CD8-positive, alpha-beta memory T cell (primary cell): ENCODE measurements around the gene GSTA4. TPM values are rescaled to one million over a fixed set of nuclear protein-coding genes. Genes with fewer than 3 reads are reported as not detected.
A peak's percentile ranks its signal among the peaks of the same experiment; 100 is the strongest.

Experiments used
- CTCF ChIA-PET: fragments of 350-600 bp; sonication (Branson Sonifier 250); formaldehyde crosslinking; loops from one replicate; lab custom pipeline; 2021; ENCODE audit warnings: antibody characterized with exemption; lab: Charles Lee
- POLR2A ChIA-PET: fragments of 350-600 bp; sonication (Branson Sonifier 250); formaldehyde crosslinking; loops from one replicate; lab custom pipeline; 2021; ENCODE audit warnings: antibody characterized with exemption; lab: Charles Lee
- DNase-seq, 5 donors: peaks; one replicate each; pipeline versions ENCODE4 v3.0.0 to v3.0.0-alpha.2; 2020 to 2022; ENCODE audit warnings: mixed read lengths in 1 of 5
- H3K27ac ChIP-seq: one replicate; pipeline ENCODE4 v1.7.0; 2013; ENCODE audit warnings: low read depth, mild to moderate bottlenecking, low read length, moderate library complexity
- H3K27me3 ChIP-seq: 2 replicates; pipeline ENCODE4 v1.7.0; 2013; ENCODE audit warnings: low read length, mild to moderate bottlenecking; ENCODE audit not compliant: insufficient read depth, poor library complexity, severe bottlenecking
- H3K36me3 ChIP-seq: 2 replicates; pipeline ENCODE4 v1.7.0; 2013; ENCODE audit warnings: mild to moderate bottlenecking, low read length, moderate library complexity; ENCODE audit not compliant: insufficient read depth
- H3K4me1 ChIP-seq: 2 replicates; pipeline ENCODE4 v1.7.0; 2013; ENCODE audit warnings: mild to moderate bottlenecking, low read length, moderate library complexity; ENCODE audit not compliant: insufficient read depth
- H3K4me3 ChIP-seq: 2 replicates; pipeline ENCODE4 v1.7.0; 2013; ENCODE audit warnings: mild to moderate bottlenecking, low read length
- H3K9me3 ChIP-seq: 2 replicates; pipeline ENCODE4 v1.7.0; 2013; ENCODE audit warnings: mild to moderate bottlenecking, low read length
- H3K27ac Mint-ChIP-seq, 8 donors: one replicate each; pipeline ENCODE4 v1.8.0; 2020 to 2021; ENCODE audit warnings: mixed read lengths in 8 of 8, mild to moderate bottlenecking in 6 of 8, inconsistent platforms in 3 of 8, moderate library complexity in 3 of 8
- H3K27me3 Mint-ChIP-seq, 2 donors: one replicate each; pipeline ENCODE4 v1.8.0; 2020 to 2021; ENCODE audit warnings: mixed read lengths in 2 of 2, mild to moderate bottlenecking in 1 of 2, moderate library complexity in 1 of 2
- H3K36me3 Mint-ChIP-seq, 3 donors: one replicate each; pipeline ENCODE4 v1.8.0; 2020 to 2021; ENCODE audit warnings: mixed read lengths in 3 of 3, inconsistent platforms in 1 of 3, mild to moderate bottlenecking in 1 of 3
- H3K4me1 Mint-ChIP-seq, 3 donors: one replicate each; pipeline ENCODE4 v1.8.0; 2020 to 2021; ENCODE audit warnings: mixed read lengths in 3 of 3, inconsistent platforms in 1 of 3, mild to moderate bottlenecking in 1 of 3
- H3K4me3 Mint-ChIP-seq, 7 donors: one replicate each; pipeline ENCODE4 v1.8.0; 2020 to 2021; ENCODE audit warnings: mixed read lengths in 7 of 7, mild to moderate bottlenecking in 6 of 7, moderate library complexity in 4 of 7, inconsistent platforms in 2 of 7
- H3K9me3 Mint-ChIP-seq, 5 donors: one replicate each; pipeline ENCODE4 v1.8.0; 2020 to 2022; ENCODE audit warnings: mixed read lengths in 5 of 5, mild to moderate bottlenecking in 3 of 5, moderate library complexity in 2 of 5, inconsistent platforms in 1 of 5
- polyA plus RNA-seq: library from polyadenylated mRNA; unstranded; fragments of 300-500 nt; fragmentation: Illumina TruSeq; gene quantifications from one replicate; pipeline ENCODE4 v1.2.3, GENCODE V29; 2021
- total RNA-seq, 2 experiments: library from RNA; stranded (reverse); gene quantifications; one replicate each; pipeline ENCODE4 v1.2.3, GENCODE V29; 2021

GSTA4 gene
- total and polyA plus RNA-seq, 3 experiments from 2014 or later = 4.6 to 4.9 (median 4.9) TPM

DNA sequence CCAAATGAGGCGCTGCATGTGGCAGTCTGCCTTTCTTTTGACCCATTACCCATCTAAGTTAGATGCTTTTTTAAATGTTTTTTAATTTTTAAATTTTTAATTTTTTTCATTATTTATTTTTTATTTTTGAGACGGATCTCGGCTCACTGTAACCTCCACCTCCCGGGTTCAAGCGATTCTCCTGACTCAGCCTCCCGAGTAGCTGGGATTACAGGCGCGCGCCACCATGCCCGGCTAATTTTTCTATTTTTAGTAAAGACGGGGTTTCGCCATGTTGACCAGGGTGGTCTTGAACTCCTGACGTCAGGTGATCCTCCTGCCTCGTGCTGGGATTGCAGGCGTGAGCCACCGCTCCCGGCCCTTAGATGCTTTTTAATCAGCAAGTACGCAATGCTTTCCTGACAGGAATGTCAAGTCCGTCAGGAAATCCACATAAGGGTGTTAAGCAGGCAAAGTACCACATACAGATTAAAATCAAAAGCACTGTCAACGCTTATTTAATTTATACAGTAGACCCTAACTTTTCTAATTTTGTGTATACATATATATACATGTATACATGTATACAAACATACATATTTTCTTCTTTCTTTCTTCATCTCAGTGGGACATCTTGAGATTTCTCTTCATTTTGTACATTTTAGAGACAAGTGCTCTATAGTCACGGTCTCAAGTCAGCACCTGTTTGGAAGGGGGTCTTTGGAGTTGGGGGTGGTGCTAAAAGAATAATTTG lies 995 bp upstream of the GSTA4 start:
- DNase-seq = peak in 4 of 5 donors; percentile 6 to 54 (median 28)
- no peaks in the 10 kb centered on the region for H3K27me3 ChIP-seq
- no peak overlapping the region for H3K27ac ChIP-seq
- H3K4me3 Mint-ChIP-seq = peak overlapping the region; percentile 88 to 96 (median 91)
- H3K9me3 Mint-ChIP-seq = peaks cover 0 to 6% (median 5%) of the 10 kb centered on the region in 5 donors
- H3K27me3 Mint-ChIP-seq = peaks cover 4 to 13% of the 10 kb centered on the region in 2 donors
- H3K36me3 ChIP-seq = no peaks in the 10 kb centered on the region
- H3K9me3 ChIP-seq = no peaks in the 10 kb centered on the region
- H3K27ac Mint-ChIP-seq = peak overlapping the region; percentile 81 to 100 (median 98)
- H3K4me1 Mint-ChIP-seq = peaks cover 18 to 34% (median 27%) of the 10 kb centered on the region in 3 donors
- ChIA-PET POLR2A (interaction anchor here (1.0 to 2.2 kb wide), 2 partner anchors 12 to 69 kb away, joined by 3 to 13 read pairs; partner anchors contain the start of gene FBXO9), CTCF (interaction anchor here (0.8 to 2.8 kb wide), 9 partner anchors 11 to 549 kb away, joined by 3 to 32 read pairs (median 4); partner anchors contain the start of genes FBXO9 and GCLC)
- peaks cover 9% of the 10 kb centered on the region for H3K4me1 ChIP-seq
- H3K4me3 ChIP-seq = peak overlapping the region; percentile 79
- H3K36me3 Mint-ChIP-seq = peaks cover 0 to 10% (median 0%) of the 10 kb centered on the region in 3 donors

DNA sequence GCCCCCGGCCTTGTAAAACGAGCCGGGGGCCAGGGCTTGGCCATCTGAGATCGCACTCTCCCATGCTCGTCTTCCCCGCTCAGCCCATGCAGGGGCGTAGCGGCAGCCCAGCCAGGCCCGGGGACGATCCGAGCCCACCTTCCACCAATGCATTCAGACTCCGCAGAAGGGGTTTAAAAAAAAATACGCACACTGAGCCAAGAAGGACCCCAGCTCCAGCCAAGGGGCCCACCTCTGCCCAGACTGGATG lies 320 bp downstream of the GSTA4 start:
- Histone ChIP-seq H3K27me3 (no peaks in the 10 kb centered on the region), H3K27ac (peak overlapping the region; percentile 92), H3K4me3 (peak overlapping the region; percentile 79), H3K4me1 (peaks cover 9% of the 10 kb centered on the region), H3K36me3 (no peaks in the 10 kb centered on the region), H3K9me3 (no peaks in the 10 kb centered on the region)
- H3K9me3 Mint-ChIP-seq = peaks cover 0 to 6% (median 5%) of the 10 kb centered on the region in 5 donors
- ChIA-PET CTCF (interaction anchor here (0.9 to 2.8 kb wide), 6 partner anchors 9 to 710 kb away, joined by 3 to 32 read pairs (median 4); partner anchors contain the start of genes FBXO9 and MCM3), POLR2A (interaction anchor here (0.6 to 2.2 kb wide), 3 partner anchors 11 to 320 kb away, joined by 3 to 13 read pairs (median 6); partner anchors contain the start of gene FBXO9)
- peaks cover 0 to 10% (median 0%) of the 10 kb centered on the region in 3 donors for H3K36me3 Mint-ChIP-seq
- H3K4me1 Mint-ChIP-seq = peaks cover 16 to 28% (median 27%) of the 10 kb centered on the region in 3 donors
- DNase-seq = peak in 1 of 5 donors; percentile 52
- H3K27me3 Mint-ChIP-seq = peaks cover 10 to 14% of the 10 kb centered on the region in 2 donors
- H3K27ac Mint-ChIP-seq = peak overlapping the region; percentile 96 to 100 (median 99)
- peak overlapping the region; percentile 88 to 96 (median 91) for H3K4me3 Mint-ChIP-seq

GRCh38 chr6:52994031-52994838 lies 849 bp downstream of the GSTA4 start:
- Histone ChIP-seq H3K4me1 (peaks cover 9% of the 10 kb centered on the region), H3K27me3 (no peaks in the 10 kb centered on the region), H3K9me3 (no peaks in the 10 kb centered on the region), H3K27ac (peak overlapping the region; percentile 92), H3K36me3 (no peaks in the 10 kb centered on the region), H3K4me3 (peak overlapping the region; percentile 79)
- peak in 1 of 5 donors; percentile 7 for DNase-seq
- ChIA-PET POLR2A (interaction anchor here (0.6 to 2.2 kb wide), 2 partner anchors 10 to 319 kb away, joined by 6 to 13 read pairs; no protein-coding TSS in a partner anchor), CTCF (interaction anchor here (0.6 to 2.8 kb wide), 5 partner anchors 9 to 709 kb away, joined by 3 to 32 read pairs (median 5); partner anchors contain the start of genes FBXO9 and MCM3)
- Mint-ChIP-seq H3K9me3 (peaks cover 0 to 6% (median 5%) of the 10 kb centered on the region in 5 donors), H3K27me3 (peaks cover 10 to 18% of the 10 kb centered on the region in 2 donors), H3K27ac (peak overlapping the region in 7 of 8 donors; percentile 58 to 100 (median 96)), H3K4me3 (peak overlapping the region; percentile 88 to 96 (median 91)), H3K36me3 (peaks cover 0 to 10% (median 0%) of the 10 kb centered on the region in 3 donors), H3K4me1 (peaks cover 17 to 28% (median 27%) of the 10 kb centered on the region in 3 donors)

- Histone ChIP-seq H3K36me3 (no peaks in the 10 kb centered on the region), H3K4me1 (peaks cover 9% of the 10 kb centered on the region), H3K4me3 (no peak overlapping the region), H3K9me3 (no peaks in the 10 kb centered on the region), H3K27ac (no peak overlapping the region), H3K27me3 (no peaks in the 10 kb centered on the region)
- H3K27me3 Mint-ChIP-seq = peaks cover 10 to 20% of the 10 kb centered on the region in 2 donors
- H3K36me3 Mint-ChIP-seq = peaks cover 0 to 10% (median 0%) of the 10 kb centered on the region in 3 donors
- CTCF ChIA-PET = interaction anchor here (2.0 to 2.8 kb wide), 2 partner anchors 8 to 84 kb away, joined by 5 to 32 read pairs; no protein-coding TSS in a partner anchor
- POLR2A ChIA-PET = interaction anchor here (2.2 kb wide), 1 partner anchor 9 kb away, joined by 13 read pairs; no protein-coding TSS in a partner anchor
- peak overlapping the region in 1 of 8 donors; percentile 62 for H3K27ac Mint-ChIP-seq
- H3K4me1 Mint-ChIP-seq = peaks cover 18 to 28% (median 27%) of the 10 kb centered on the region in 3 donors
- H3K9me3 Mint-ChIP-seq = peaks cover 0 to 6% (median 5%) of the 10 kb centered on the region in 5 donors
- no peak for DNase-seq
- H3K4me3 Mint-ChIP-seq = peak overlapping the region in 6 of 7 donors; percentile 12 to 61 (median 53)
These were observed 1.8 kb downstream of the GSTA4 start for GRCh38 chr6:52992980-52993920.

GRCh38 chr6:52990342-52990741 lies 4.7 kb downstream of the GSTA4 start:
- Histone ChIP-seq H3K4me3 (no peak overlapping the region), H3K27me3 (no peaks in the 10 kb centered on the region), H3K9me3 (no peaks in the 10 kb centered on the region), H3K36me3 (no peaks in the 10 kb centered on the region), H3K27ac (no peak overlapping the region), H3K4me1 (peaks cover 12% of the 10 kb centered on the region)
- Mint-ChIP-seq H3K27me3 (peaks cover 16 to 22% of the 10 kb centered on the region in 2 donors), H3K36me3 (peaks cover 0 to 6% (median 0%) of the 10 kb centered on the region in 3 donors), H3K27ac (peak overlapping the region in 1 of 8 donors; percentile 31), H3K9me3 (peaks cover 0 to 2% (median 1%) of the 10 kb centered on the region in 5 donors), H3K4me3 (peak overlapping the region in 1 of 7 donors; percentile 51), H3K4me1 (peaks cover 11 to 23% (median 13%) of the 10 kb centered on the region in 3 donors)
- POLR2A ChIA-PET = no interaction called here
- CTCF ChIA-PET = no interaction called here
- no peak for DNase-seq

GRCh38 chr6:52985228-52985627 lies 9.9 kb downstream of the GSTA4 start:
- Mint-ChIP-seq H3K27ac (peak overlapping the region in 2 of 8 donors; percentile 44 to 51), H3K4me1 (peaks cover 34 to 44% (median 35%) of the 10 kb centered on the region in 3 donors), H3K9me3 (no peaks in the 10 kb centered on the region), H3K36me3 (peaks cover 0 to 1% (median 0%) of the 10 kb centered on the region in 3 donors), H3K27me3 (peaks cover 9 to 20% of the 10 kb centered on the region in 2 donors), H3K4me3 (peak overlapping the region in 6 of 7 donors; percentile 15 to 81 (median 76))
- CTCF ChIA-PET = interaction anchor here (1.2 to 4.6 kb wide), 2 partner anchors 9 to 12 kb away, joined by 3 to 32 read pairs; partner anchors contain the start of gene GSTA4
- Histone ChIP-seq H3K27ac (no peak overlapping the region), H3K4me1 (peaks cover 30% of the 10 kb centered on the region), H3K4me3 (no peak overlapping the region), H3K9me3 (no peaks in the 10 kb centered on the region), H3K36me3 (no peaks in the 10 kb centered on the region), H3K27me3 (no peaks in the 10 kb centered on the region)
- POLR2A ChIA-PET = interaction anchor here (2.0 kb wide), 1 partner anchor 9 kb away, joined by 13 read pairs; the partner anchor contains the start of gene GSTA4
- no peak for DNase-seq
